Limb (tissue), 2 donors: ENCODE results near the gene ITGA5.

Source experiments
- DNase-seq, 2 donors: peaks; one replicate each; pipeline ENCODE4 v3.0.0-alpha.2; 2016; ENCODE audit errors: extremely low spot score in 2 of 2

ITGA5 gene

GRCh38 chr12:54412348-54412747 is 6.7 kb downstream of the ITGA5 start:
- no peak for DNase-seq

GRCh38 chr12:54411391-54412241 is 7.5 kb downstream of the ITGA5 start:
- DNase-seq = no peak

- no peak for DNase-seq
Measured at GRCh38 chr12:54409267-54409666, 9.8 kb downstream of the ITGA5 start.

- DNase-seq = no peak
Measured at GRCh38 chr12:54407183-54407905, 11.7 kb downstream of the ITGA5 start.

GRCh38 chr12:54405573-54405972 is 13.5 kb downstream of the ITGA5 start:
- DNase-seq = no peak

- DNase-seq = no peak
Measured at GRCh38 chr12:54405106-54405505, 14.0 kb downstream of the ITGA5 start.

GRCh38 chr12:54404061-54405004 is 14.7 kb downstream of the ITGA5 start:
- no peak for DNase-seq

- DNase-seq = no peak
Measured at GRCh38 chr12:54401119-54401518, 17.9 kb downstream of the ITGA5 start.

- peak; percentile 77 to 94 for DNase-seq
Measured at GRCh38 chr12:54398995-54399793, 19.9 kb downstream of the ITGA5 start.

- no peak for DNase-seq
Measured at GRCh38 chr12:54398218-54398617, 20.8 kb downstream of the ITGA5 start.

GRCh38 chr12:54397157-54397556 is 21.9 kb downstream of the ITGA5 start:
- no peak for DNase-seq

GRCh38 chr12:54395545-54395944 is 23.5 kb downstream of the ITGA5 start:
- DNase-seq = no peak

- DNase-seq = no peak
Measured at GRCh38 chr12:54394986-54395385, 24.1 kb downstream of the ITGA5 start.

GRCh38 chr12:54394281-54394719 is 24.8 kb downstream of the ITGA5 start:
- peak in 1 of 2 donors; percentile 72 for DNase-seq

- no peak for DNase-seq
Measured at GRCh38 chr12:54393743-54394142, 25.3 kb downstream of the ITGA5 start.

GRCh38 chr12:54393207-54393609 is 25.9 kb downstream of the ITGA5 start:
- no peak for DNase-seq

GRCh38 chr12:54392485-54393206 is 26.4 kb downstream of the ITGA5 start:
- DNase-seq = no peak

GRCh38 chr12:54390668-54391551 is 28.2 kb downstream of the ITGA5 start:
- peak in 1 of 2 donors; percentile 82 for DNase-seq

GRCh38 chr12:54390176-54390667 is 28.8 kb downstream of the ITGA5 start:
- no peak for DNase-seq
